ENCODE results near the gene PI4K2B. TPM values are rescaled to one million over a fixed set of nuclear protein-coding genes. Genes with fewer than 3 reads are reported as not detected.
A peak's percentile ranks its signal among the peaks of the same experiment; 100 is the strongest.

Gene PI4K2B
- total and polyA plus RNA-seq, 12 donors = 1.6 to 6.0 (median 2.2) TPM

DNA sequence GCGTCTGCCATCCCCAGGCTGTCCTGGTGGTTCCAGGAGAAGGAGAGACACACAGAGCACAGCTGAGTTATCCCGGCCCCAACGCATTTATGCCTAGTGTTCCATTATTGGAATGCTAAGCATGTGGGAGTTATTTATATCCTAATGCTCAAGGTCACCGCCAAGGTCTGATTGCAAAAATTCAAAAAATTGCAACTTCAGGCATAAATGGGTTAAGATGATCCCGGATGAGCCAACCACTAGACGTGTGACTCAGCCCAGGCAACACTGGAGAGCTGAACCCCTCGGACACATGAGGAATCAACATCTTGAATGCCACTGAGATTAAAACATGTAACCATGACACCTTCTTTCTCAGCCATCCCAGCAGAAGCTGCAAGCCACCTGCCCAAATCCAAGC is 74.9 kb downstream of the PI4K2B start:
- DNase-seq (no peak), ATAC-seq (no peak)
- Histone ChIP-seq H3K36me3 (no peaks in the 10 kb centered on the region), H3K4me1 (peaks cover 2 to 25% (median 8%) of the 10 kb centered on the region in 9 donors), H3K4me3 (no peak overlapping the region), H3K27me3 (peaks cover 0 to 5% (median 0%) of the 10 kb centered on the region in 7 donors), H3K9me3 (no peaks in the 10 kb centered on the region), H3K27ac (no peak overlapping the region)
- TF ChIP-seq CTCF (IDR thresholded peaks at IDR 0.05) = no peak
- WGBS, 2 donors = 55 to 69% methylated on average over 7 of the region's 7 CpGs
- intact Hi-C loops (cut with DNase I) = loop anchor here in 2 of 10 donors (10.0 kb wide), 1 partner anchor 144 kb away; the partner anchor contains the start of gene SEPSECS (in 2 of the 2)

- Histone ChIP-seq H3K4me1 (peaks cover 2 to 26% (median 8%) of the 10 kb centered on the region in 9 donors), H3K36me3 (peaks cover 0 to 11% (median 0%) of the 10 kb centered on the region in 9 donors), H3K27me3 (no peaks in the 10 kb centered on the region), H3K27ac (peak overlapping the region in 1 of 10 donors; percentile 48), H3K4me3 (no peak overlapping the region), H3K9me3 (no peaks in the 10 kb centered on the region)
- TF ChIP-seq CTCF (IDR thresholded peaks at IDR 0.05) = no peak
- DNase-seq (no peak), ATAC-seq (no peak)
- intact Hi-C loops (cut with DNase I) = loop anchor here in 8 of 10 donors (5.0 to 10.0 kb wide), 6 partner anchors 55 to 148 kb away; partner anchors contain the start of genes SEPSECS (in 4 of the 8) and PI4K2B (in 1 of the 8)
- 68% methylated on average over 4 of the region's 4 CpGs for WGBS, 2 donors
Measured at GRCh38 chr4:25310066-25310802, 76.4 kb downstream of the PI4K2B start.

GRCh38 chr4:25310803-25311166 is 77.0 kb downstream of the PI4K2B start:
- H3K36me3 ChIP-seq = peaks cover 0 to 17% (median 5%) of the 10 kb centered on the region in 9 donors
- peaks cover 2 to 26% (median 8%) of the 10 kb centered on the region in 9 donors for H3K4me1 ChIP-seq
- DNase-seq (no peak), ATAC-seq (no peak)
- H3K4me3 ChIP-seq = no peak overlapping the region
- intact Hi-C loops (cut with DNase I) = loop anchor here in 8 of 10 donors (5.0 to 10.0 kb wide), 6 partner anchors 54 to 148 kb away; partner anchors contain the start of genes SEPSECS (in 4 of the 8) and PI4K2B (in 1 of the 8)
- H3K27me3 ChIP-seq = no peaks in the 10 kb centered on the region
- 59 to 70% methylated on average over 1 of the region's 1 CpG for WGBS, 2 donors
- TF ChIP-seq CTCF (IDR thresholded peaks at IDR 0.05) = no peak
- no peaks in the 10 kb centered on the region for H3K9me3 ChIP-seq
- peak overlapping the region in 1 of 10 donors; percentile 48 for H3K27ac ChIP-seq

DNA sequence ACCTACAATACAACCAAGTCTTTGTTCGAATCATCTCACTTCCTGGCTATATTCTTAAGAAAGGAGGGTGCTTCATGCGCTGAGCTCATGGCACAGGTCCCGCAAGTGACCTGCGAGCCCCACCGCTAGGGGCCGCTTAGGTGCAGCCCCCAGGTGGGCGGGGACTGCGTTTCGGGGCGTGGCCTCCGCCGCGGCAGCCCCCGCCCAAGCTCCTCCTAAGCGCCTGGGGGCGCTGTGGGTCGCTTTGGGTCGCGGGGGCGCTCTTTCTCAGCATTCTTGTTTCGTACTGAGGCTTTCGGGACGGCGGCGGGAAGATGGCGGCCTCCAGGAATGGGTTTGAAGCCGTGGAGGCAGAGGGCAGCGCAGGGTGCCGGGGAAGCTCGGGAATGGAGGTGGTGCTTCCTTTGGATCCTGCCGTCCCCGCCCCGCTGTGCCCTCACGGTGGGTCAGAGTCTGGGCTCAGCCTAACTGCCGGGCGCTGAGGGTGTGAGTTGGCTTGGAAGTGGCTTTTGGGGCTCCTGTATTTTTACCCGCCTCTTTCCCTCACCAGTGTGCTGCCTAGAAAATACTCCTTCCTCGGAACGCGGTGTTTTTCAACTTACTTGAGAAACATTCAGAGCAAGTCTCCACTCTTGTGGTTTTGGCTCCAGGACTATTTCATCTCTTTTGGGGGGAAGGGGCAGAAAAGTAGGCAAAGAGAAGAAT is 78.8 kb downstream of the PI4K2B start, which contains the start of gene ZCCHC4:
ZCCHC4 (plus strand) TSS at position 279 of the 705 bp plus-strand sequence; CDS start at position 315, 36 bp downstream.
- intact Hi-C loops (cut with DNase I) = loop anchor here in 8 of 10 donors (2.0 to 10.0 kb wide), 7 partner anchors 52 to 150 kb away; partner anchors contain the start of genes SEPSECS (in 4 of the 8) and PI4K2B (in 2 of the 8)
- peaks cover 2 to 26% (median 8%) of the 10 kb centered on the region in 9 donors for H3K4me1 ChIP-seq
- peaks cover 0 to 35% (median 8%) of the 10 kb centered on the region in 9 donors for H3K36me3 ChIP-seq
- no peaks in the 10 kb centered on the region for H3K9me3 ChIP-seq
- TF ChIP-seq CTCF (IDR thresholded peaks at IDR 0.05) = peak in 8 of 9 donors; percentile 96 to 100 (median 99)
- H3K27ac ChIP-seq = peak within 1 kb of the TSS in 9 of 10 donors; percentile 32 to 87 (median 69)
- 1% methylated on average over 40 of the region's 40 CpGs for WGBS, 2 donors
- peak within 1 kb of the TSS; percentile 64 to 93 (median 75) for H3K4me3 ChIP-seq
- peak; percentile 96 to 99 (median 99) for ATAC-seq
- DNase-seq = peak; percentile 90
- no peaks in the 10 kb centered on the region for H3K27me3 ChIP-seq
